DOHH2 (cell line): ENCODE results near the gene MYBPC2.

Experiments used
- EZH2phosphoT487 ChIP-seq: fragments of 200-600 bp; sonication (generic); IDR thresholded peaks from 2 replicates; pipeline ENCODE4 v1.6.1; 2017; ENCODE audit warnings: borderline replicate concordance, mild to moderate bottlenecking, antibody characterized with exemption, low read length, moderate library complexity, mixed read lengths
- TF ChIP-seq, protein P1 (sequence below): fragments of 200-600 bp; sonication (generic); IDR thresholded peaks from one replicate; pipeline ENCODE4 v1.5.1; 2014; ENCODE audit warnings: antibody characterized with exemption, mild to moderate bottlenecking, low read depth, low read length; ENCODE audit not compliant: poor library complexity, severe bottlenecking

DNA sequence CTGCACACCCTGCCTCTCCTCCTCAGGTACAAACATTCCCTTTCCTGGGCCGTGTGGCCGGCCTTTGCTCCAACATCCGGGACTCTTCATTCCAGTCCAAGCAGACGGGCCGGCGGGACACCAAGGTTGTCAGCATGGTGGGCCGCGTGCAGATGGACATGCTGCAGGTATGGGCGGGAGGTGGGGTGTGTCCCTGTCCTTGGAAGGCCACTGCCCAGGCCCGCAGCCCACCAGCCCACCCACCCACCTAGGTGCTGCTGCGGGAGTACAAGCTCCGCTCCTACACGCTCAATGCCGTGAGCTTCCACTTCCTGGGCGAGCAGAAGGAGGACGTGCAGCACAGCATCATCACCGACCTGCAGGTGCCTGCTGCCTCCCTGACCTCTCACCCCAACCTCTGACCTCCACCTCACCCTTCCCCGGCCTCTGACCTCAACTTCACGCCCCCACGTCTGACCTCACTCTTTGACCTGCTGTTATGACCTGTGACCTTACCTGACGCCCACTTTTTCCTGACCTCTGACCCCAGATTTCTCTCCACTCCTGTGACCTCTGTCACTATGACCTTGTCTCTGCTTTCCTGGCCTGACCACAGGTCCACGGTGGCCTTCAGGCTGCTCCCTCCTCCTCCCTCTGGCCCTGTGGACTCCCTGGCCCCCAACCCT lies 26.4 kb upstream of the MYBPC2 start:
- no peak for TF ChIP-seq EZH2phosphoT487
- TF ChIP-seq, protein P1, sequence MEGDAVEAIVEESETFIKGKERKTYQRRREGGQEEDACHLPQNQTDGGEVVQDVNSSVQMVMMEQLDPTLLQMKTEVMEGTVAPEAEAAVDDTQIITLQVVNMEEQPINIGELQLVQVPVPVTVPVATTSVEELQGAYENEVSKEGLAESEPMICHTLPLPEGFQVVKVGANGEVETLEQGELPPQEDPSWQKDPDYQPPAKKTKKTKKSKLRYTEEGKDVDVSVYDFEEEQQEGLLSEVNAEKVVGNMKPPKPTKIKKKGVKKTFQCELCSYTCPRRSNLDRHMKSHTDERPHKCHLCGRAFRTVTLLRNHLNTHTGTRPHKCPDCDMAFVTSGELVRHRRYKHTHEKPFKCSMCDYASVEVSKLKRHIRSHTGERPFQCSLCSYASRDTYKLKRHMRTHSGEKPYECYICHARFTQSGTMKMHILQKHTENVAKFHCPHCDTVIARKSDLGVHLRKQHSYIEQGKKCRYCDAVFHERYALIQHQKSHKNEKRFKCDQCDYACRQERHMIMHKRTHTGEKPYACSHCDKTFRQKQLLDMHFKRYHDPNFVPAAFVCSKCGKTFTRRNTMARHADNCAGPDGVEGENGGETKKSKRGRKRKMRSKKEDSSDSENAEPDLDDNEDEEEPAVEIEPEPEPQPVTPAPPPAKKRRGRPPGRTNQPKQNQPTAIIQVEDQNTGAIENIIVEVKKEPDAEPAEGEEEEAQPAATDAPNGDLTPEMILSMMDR: no peak
